Inferior parietal cortex (tissue), 1 donor: ENCODE data around the gene P4HB.
"Not testable (repeated sequence)": the region's sequence is repeated elsewhere in the genome, so short reads cannot be mapped to it uniquely, and the experiment has no call there.

ENCODE experiments used
- DNase-seq: peaks from one replicate; pipeline ENCODE4 v3.0.0-alpha.2; 2016; ENCODE audit errors: extremely low spot score

P4HB gene

GRCh38 chr17:81846743-81847689 is 13.3 kb downstream of the P4HB start:
- DNase-seq: no peak

GRCh38 chr17:81845881-81846742 is 14.2 kb downstream of the P4HB start:
- no peak for DNase-seq

- DNase-seq: no peak
Measured at GRCh38 chr17:81845361-81845760, 15.0 kb downstream of the P4HB start.

GRCh38 chr17:81844887-81845286 is 15.4 kb downstream of the P4HB start:
- DNase-seq: no peak

- no peak for DNase-seq
Measured at GRCh38 chr17:81844327-81844851, 15.9 kb downstream of the P4HB start.

- no peak for DNase-seq
Measured at GRCh38 chr17:81843713-81844326, 16.5 kb downstream of the P4HB start.

- no peak for DNase-seq
Measured at GRCh38 chr17:81842725-81843504, 17.4 kb downstream of the P4HB start.

GRCh38 chr17:81842378-81842724 is 18.0 kb downstream of the P4HB start:
- DNase-seq: no peak

GRCh38 chr17:81841866-81842265 is 18.5 kb downstream of the P4HB start:
- no peak for DNase-seq

GRCh38 chr17:81840826-81841778 is 19.2 kb downstream of the P4HB start:
- DNase-seq: no peak

- not testable (repeated sequence) for DNase-seq
Measured at GRCh38 chr17:81840059-81840458, 20.3 kb downstream of the P4HB start.

- no peak for DNase-seq
Measured at GRCh38 chr17:81839301-81839700, 21.0 kb downstream of the P4HB start.

GRCh38 chr17:81838753-81839255 is 21.5 kb downstream of the P4HB start:
- DNase-seq: no peak

- no peak for DNase-seq
Measured at GRCh38 chr17:81837641-81838040, 22.7 kb downstream of the P4HB start.

- no peak for DNase-seq
Measured at GRCh38 chr17:81834831-81835267, 25.5 kb downstream of the P4HB start, which contains the start of gene PPP1R27. Gene PPP1R27, minus strand, starts transcription at chr17:81835050. Its CDS starts 97 bp downstream, at chr17:81834953.

- DNase-seq: no peak
Measured at GRCh38 chr17:81833921-81834830, 26.2 kb downstream of the P4HB start.

- peak; percentile 91 for DNase-seq
Measured at GRCh38 chr17:81833160-81833920, 27.0 kb downstream of the P4HB start, which contains the start of gene MCRIP1. Gene MCRIP1, minus strand, starts transcription at chr17:81833291. Its CDS starts 8,785 bp downstream, at chr17:81824506.
